ENCODE data around the gene SNN. TPM values are rescaled to one million over a fixed set of nuclear protein-coding genes. Genes with fewer than 3 reads are reported as not detected.

Gene SNN
- total and polyA plus RNA-seq, 2 of the 8 experiments (the other 6 are each of a cell fraction or from before 2014, with no cell fraction given), result 37.4 to 66.9 TPM

- Histone ChIP-seq H4K91ac (replicated peaks; ENCODE audit: insufficient read length, low read length) (no peak overlapping the region), H3K27ac (ENCODE audit: low read depth, low read length) (no peak overlapping the region), H3K27me3 (replicated peaks in 1 of 4; ENCODE audit: control insufficient read depth in 3 of 4, extremely low read depth in 1 of 4, insufficient read depth in 3 of 4, low read length in 3 of 4) (no peaks in the 10 kb centered on the region), H3K23me2 (ENCODE audit: low read depth, low read length) (no peaks in the 10 kb centered on the region), H3K14ac (ENCODE audit: insufficient read length) (no peak overlapping the region), H2AFZ (ENCODE audit: low read length) (no peak overlapping the region), H4K20me1 (replicated peaks in 1 of 2; ENCODE audit: control insufficient read depth in 1 of 2, insufficient read depth in 2 of 2, low read length in 2 of 2) (peaks cover 0 to 8% of the 10 kb centered on the region in 2 experiments), H3K23ac (ENCODE audit: insufficient read length) (no peak overlapping the region), H3K4me3 (ENCODE audit: extremely low read depth in 1 of 4, insufficient read depth in 2 of 4, low read depth in 3 of 4, low read length in 4 of 4) (no peak overlapping the region), H3K4me2 (ENCODE audit: insufficient read depth in 1 of 2, low read depth in 2 of 2, low read length in 2 of 2) (no peak overlapping the region), H3K56ac (replicated peaks; ENCODE audit: insufficient read length, low read depth, low read length) (no peak overlapping the region), H4K5ac (ENCODE audit: insufficient read length, low read depth, low read length) (no peak overlapping the region), H3K4me1 (replicated peaks in 1 of 4; ENCODE audit: control insufficient read depth in 3 of 4, insufficient read depth in 4 of 4, low read length in 3 of 4) (peaks cover 0 to 2% (median 0%) of the 10 kb centered on the region in 4 experiments; a peak in 1 of 7 replicates), H2AK5ac (ENCODE audit: low read depth, low read length) (no peak overlapping the region), H3K36me3 (ENCODE audit: control insufficient read depth in 2 of 4, insufficient read depth in 4 of 4, low read length in 3 of 4) (peaks cover 3 to 24% (median 9%) of the 10 kb centered on the region in 4 experiments; a peak in 5 of 8 replicates), H3K9ac (replicated peaks in 1 of 4; ENCODE audit: extremely low read depth in 1 of 4, low read depth in 3 of 4, low read length in 3 of 4) (no peak overlapping the region), H2BK12ac (ENCODE audit: low read depth, low read length) (no peak overlapping the region), H3K79me1 (ENCODE audit: low read depth, low read length) (peaks cover 7% of the 10 kb centered on the region), H2BK5ac (ENCODE audit: low read depth, low read length) (no peak overlapping the region), H2BK15ac (ENCODE audit: low read length) (no peak overlapping the region), H3K79me2 (ENCODE audit: control insufficient read depth in 1 of 2, insufficient read depth in 2 of 2, low read length in 2 of 2) (no peaks in the 10 kb centered on the region), H4K8ac (ENCODE audit: extremely low read depth, insufficient read depth, low read length) (peak overlapping the region; percentile 57; the same call in 1 of the 2 replicates), H2BK20ac (ENCODE audit: low read length) (no peak overlapping the region), H2BK120ac (replicated peaks; ENCODE audit: low read depth, low read length) (no peak overlapping the region), H3K4ac (replicated peaks; ENCODE audit: insufficient read length, low read depth, low read length) (no peak overlapping the region), H3K18ac (ENCODE audit: extremely low read depth, low read length) (no peak overlapping the region), H3K9me3 (ENCODE audit: insufficient read depth in 2 of 2, low read depth in 1 of 2, low read length in 1 of 2) (no peaks in the 10 kb centered on the region)
- WGBS, 2 experiments (ENCODE audit: extremely low coverage in 1 of 2, insufficient coverage in 1 of 2, insufficient read length in 1 of 2, insufficient replicate concordance in 2 of 2, low coverage in 1 of 2, low lambda C conversion rate in 2 of 2, missing lambda C conversion rate in 1 of 2), result 93% methylated on average over 11 of the region's 11 CpGs; no CpG with 5 or more reads in 1 of the 2 experiments
- no peak for TF ChIP-seq RXRA (IDR thresholded peaks at IDR 0.05; ENCODE audit: insufficient read depth, low read depth, low read length)
- no peak for TF ChIP-seq KDM5A (IDR thresholded peaks at IDR 0.05; ENCODE audit: low read length)
- no peak for TF ChIP-seq ZNF274 (IDR thresholded peaks at IDR 0.05; ENCODE audit: borderline replicate concordance, extremely low read depth, low read length)
- no peak for TF ChIP-seq SAP30 (IDR thresholded peaks at IDR 0.05; ENCODE audit: insufficient read depth, insufficient replicate concordance, low read length)
- TF ChIP-seq, protein P1, sequence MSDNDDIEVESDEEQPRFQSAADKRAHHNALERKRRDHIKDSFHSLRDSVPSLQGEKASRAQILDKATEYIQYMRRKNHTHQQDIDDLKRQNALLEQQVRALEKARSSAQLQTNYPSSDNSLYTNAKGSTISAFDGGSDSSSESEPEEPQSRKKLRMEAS (IDR thresholded peaks at IDR 0.05), result no peak
- no peak for TF ChIP-seq NRF1 (IDR thresholded peaks at IDR 0.05; ENCODE audit: low read depth, low read length)
- TF ChIP-seq RBBP5 (IDR thresholded peaks at IDR 0.05; ENCODE audit: borderline replicate concordance, low read depth, low read length), result no peak
- no peak for TF ChIP-seq CBX5 (IDR thresholded peaks at IDR 0.05; ENCODE audit: low read depth, low read length)
- TF ChIP-seq FOSL1 (IDR thresholded peaks at IDR 0.05; ENCODE audit: insufficient read depth, low read depth, low read length), result no peak
- ChIA-PET CTCF (ENCODE audit: partially characterized antibody) (interaction anchor here (0.6 to 0.8 kb wide), 3 partner anchors 14 to 116 kb away, joined by 3 read pairs; no protein-coding TSS in a partner anchor), POLR2A (ENCODE audit: partially characterized antibody) (interaction anchor here (0.6 to 2.6 kb wide), 4 partner anchors 10 to 68 kb away, joined by 3 to 6 read pairs (median 4); no protein-coding TSS in a partner anchor)
- DNase-seq (ENCODE audit: low read depth in 1 of 2, low spot score in 2 of 2) (no peak), FAIRE-seq (no peak)
Measured at GRCh38 chr16:11683145-11683544, 14.9 kb downstream of the SNN start.
